ENCODE results near the gene OSBPL7.

Gene OSBPL7

GRCh38 chr17:47830396-47831002 lies 8.9 kb upstream of the OSBPL7 start:
- no peaks in the 10 kb centered on the region for H3K27me3 ChIP-seq (ENCODE audit: insufficient read depth, low read length)
- H3K4me3 ChIP-seq (ENCODE audit: low read length), result peak overlapping the region; percentile 80
- no peak overlapping the region for H2AFZ ChIP-seq (ENCODE audit: low read depth, low read length)
- H3K4me1 ChIP-seq (ENCODE audit: insufficient read depth, low read length), result peaks cover 14% of the 10 kb centered on the region
- H3K9me3 ChIP-seq (ENCODE audit: low read length), result no peaks in the 10 kb centered on the region
- peaks cover 22% of the 10 kb centered on the region for H3K36me3 ChIP-seq (ENCODE audit: insufficient read depth, low read length)

GRCh38 chr17:47829870-47830269 lies 8.3 kb upstream of the OSBPL7 start:
- H3K4me1 ChIP-seq (ENCODE audit: insufficient read depth, low read length), result peaks cover 14% of the 10 kb centered on the region
- no peaks in the 10 kb centered on the region for H3K27me3 ChIP-seq (ENCODE audit: insufficient read depth, low read length)
- no peak overlapping the region for H3K4me3 ChIP-seq (ENCODE audit: low read length)
- H3K9me3 ChIP-seq (ENCODE audit: low read length), result no peaks in the 10 kb centered on the region
- peaks cover 26% of the 10 kb centered on the region for H3K36me3 ChIP-seq (ENCODE audit: insufficient read depth, low read length)
- no peak overlapping the region for H2AFZ ChIP-seq (ENCODE audit: low read depth, low read length)

DNA sequence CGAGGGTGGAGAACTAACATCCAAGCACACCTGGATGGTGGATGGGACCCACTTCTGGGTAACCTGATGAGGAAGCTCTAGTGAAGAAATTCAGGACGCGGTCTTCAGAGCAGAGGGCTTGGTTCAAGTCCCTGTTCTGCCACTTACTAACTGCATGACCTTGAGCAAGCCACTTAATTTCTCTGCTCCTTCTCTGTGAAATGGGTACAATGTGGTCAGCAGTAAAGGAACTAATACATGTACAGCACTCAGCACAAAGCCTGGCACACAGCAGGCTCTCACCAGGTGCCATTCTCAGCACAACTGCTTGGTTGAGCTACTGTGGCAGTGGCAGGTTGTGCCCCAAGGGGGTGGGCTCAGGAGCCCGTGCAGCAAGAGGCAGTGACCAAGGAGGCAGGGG lies 1.9 kb upstream of the OSBPL7 start:
- Histone ChIP-seq H3K4me3 (ENCODE audit: low read length) (no peak overlapping the region), H3K9me3 (ENCODE audit: low read length) (no peaks in the 10 kb centered on the region), H3K36me3 (ENCODE audit: insufficient read depth, low read length) (peaks cover 39% of the 10 kb centered on the region), H3K27me3 (ENCODE audit: insufficient read depth, low read length) (no peaks in the 10 kb centered on the region), H2AFZ (ENCODE audit: low read depth, low read length) (no peak overlapping the region), H3K4me1 (ENCODE audit: insufficient read depth, low read length) (peaks cover 15% of the 10 kb centered on the region)

- Histone ChIP-seq H3K9me3 (ENCODE audit: low read length) (no peaks in the 10 kb centered on the region), H3K4me1 (ENCODE audit: insufficient read depth, low read length) (peaks cover 15% of the 10 kb centered on the region), H3K4me3 (ENCODE audit: low read length) (no peak overlapping the region), H3K36me3 (ENCODE audit: insufficient read depth, low read length) (peaks cover 35% of the 10 kb centered on the region), H2AFZ (ENCODE audit: low read depth, low read length) (no peak overlapping the region), H3K27me3 (ENCODE audit: insufficient read depth, low read length) (no peaks in the 10 kb centered on the region)
Observed at GRCh38 chr17:47822785-47823184, 1.2 kb upstream of the OSBPL7 start.

DNA sequence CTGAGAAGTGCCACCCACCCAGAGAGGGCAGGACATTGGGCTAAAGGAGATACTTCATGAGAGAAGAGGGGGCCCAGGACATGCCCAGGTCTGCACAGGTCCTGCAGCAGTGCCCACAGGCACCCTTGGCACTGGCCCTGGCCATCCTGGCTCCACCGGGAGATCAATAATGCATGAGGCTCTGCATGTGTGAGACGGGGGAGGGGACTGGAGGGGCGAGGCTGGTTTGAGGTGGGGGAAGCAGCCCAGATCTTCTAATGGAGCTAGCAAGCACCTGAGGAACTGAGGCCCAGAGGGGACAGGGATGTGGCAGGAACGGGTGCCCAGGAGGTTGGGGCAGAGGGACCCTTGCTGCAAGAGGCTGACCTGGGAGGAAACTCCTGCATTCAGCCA lies 567 bp downstream of the OSBPL7 start:
- peak overlapping the region; percentile 38 for H2AFZ ChIP-seq (ENCODE audit: low read depth, low read length)
- H3K9me3 ChIP-seq (ENCODE audit: low read length), result no peaks in the 10 kb centered on the region
- no peaks in the 10 kb centered on the region for H3K27me3 ChIP-seq (ENCODE audit: insufficient read depth, low read length)
- H3K4me3 ChIP-seq (ENCODE audit: low read length), result peak overlapping the region; percentile 77
- peaks cover 15% of the 10 kb centered on the region for H3K4me1 ChIP-seq (ENCODE audit: insufficient read depth, low read length)
- H3K36me3 ChIP-seq (ENCODE audit: insufficient read depth, low read length), result peaks cover 29% of the 10 kb centered on the region

- Histone ChIP-seq H3K36me3 (ENCODE audit: insufficient read depth, low read length) (peaks cover 30% of the 10 kb centered on the region), H3K4me1 (ENCODE audit: insufficient read depth, low read length) (peaks cover 15% of the 10 kb centered on the region), H3K9me3 (ENCODE audit: low read length) (no peaks in the 10 kb centered on the region), H3K4me3 (ENCODE audit: low read length) (peak overlapping the region; percentile 77), H3K27me3 (ENCODE audit: insufficient read depth, low read length) (no peaks in the 10 kb centered on the region), H2AFZ (ENCODE audit: low read depth, low read length) (no peak overlapping the region)
Observed at GRCh38 chr17:47820033-47820789, 1.4 kb downstream of the OSBPL7 start.

DNA sequence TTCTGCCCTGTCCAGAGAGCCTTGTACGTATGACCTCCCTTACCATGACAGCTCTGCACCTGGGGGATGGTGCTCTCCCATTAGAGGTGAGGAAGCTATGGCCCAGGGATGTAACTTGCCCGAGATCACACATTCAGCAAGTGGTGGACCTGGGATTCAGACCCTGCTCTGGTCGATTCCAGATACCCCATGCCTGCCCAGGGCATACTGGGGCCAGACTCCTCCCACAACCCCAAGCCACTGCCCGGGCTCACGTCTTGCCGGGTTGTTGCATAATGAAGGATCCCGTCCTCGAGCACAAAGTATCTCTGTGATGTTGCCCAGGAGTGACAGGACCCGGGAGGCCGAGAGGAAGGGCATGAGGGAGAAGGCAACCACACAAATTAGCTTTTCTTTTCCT lies 2.1 kb downstream of the OSBPL7 start:
- H3K4me3 ChIP-seq (ENCODE audit: low read length), result no peak overlapping the region
- no peak overlapping the region for H2AFZ ChIP-seq (ENCODE audit: low read depth, low read length)
- H3K9me3 ChIP-seq (ENCODE audit: low read length), result no peaks in the 10 kb centered on the region
- H3K36me3 ChIP-seq (ENCODE audit: insufficient read depth, low read length), result peaks cover 32% of the 10 kb centered on the region
- H3K27me3 ChIP-seq (ENCODE audit: insufficient read depth, low read length), result no peaks in the 10 kb centered on the region
- H3K4me1 ChIP-seq (ENCODE audit: insufficient read depth, low read length), result peaks cover 15% of the 10 kb centered on the region

GRCh38 chr17:47818002-47818695 lies 3.4 kb downstream of the OSBPL7 start:
- Histone ChIP-seq H2AFZ (ENCODE audit: low read depth, low read length) (no peak overlapping the region), H3K36me3 (ENCODE audit: insufficient read depth, low read length) (peaks cover 19% of the 10 kb centered on the region), H3K4me1 (ENCODE audit: insufficient read depth, low read length) (peaks cover 15% of the 10 kb centered on the region), H3K4me3 (ENCODE audit: low read length) (no peak overlapping the region), H3K9me3 (ENCODE audit: low read length) (no peaks in the 10 kb centered on the region), H3K27me3 (ENCODE audit: insufficient read depth, low read length) (no peaks in the 10 kb centered on the region)

- Histone ChIP-seq H2AFZ (ENCODE audit: low read depth, low read length) (no peak overlapping the region), H3K36me3 (ENCODE audit: insufficient read depth, low read length) (peaks cover 16% of the 10 kb centered on the region), H3K4me1 (ENCODE audit: insufficient read depth, low read length) (peaks cover 12% of the 10 kb centered on the region), H3K27me3 (ENCODE audit: insufficient read depth, low read length) (no peaks in the 10 kb centered on the region), H3K9me3 (ENCODE audit: low read length) (no peaks in the 10 kb centered on the region), H3K4me3 (ENCODE audit: low read length) (no peak overlapping the region)
Observed at GRCh38 chr17:47816947-47817346, 4.6 kb downstream of the OSBPL7 start.

DNA sequence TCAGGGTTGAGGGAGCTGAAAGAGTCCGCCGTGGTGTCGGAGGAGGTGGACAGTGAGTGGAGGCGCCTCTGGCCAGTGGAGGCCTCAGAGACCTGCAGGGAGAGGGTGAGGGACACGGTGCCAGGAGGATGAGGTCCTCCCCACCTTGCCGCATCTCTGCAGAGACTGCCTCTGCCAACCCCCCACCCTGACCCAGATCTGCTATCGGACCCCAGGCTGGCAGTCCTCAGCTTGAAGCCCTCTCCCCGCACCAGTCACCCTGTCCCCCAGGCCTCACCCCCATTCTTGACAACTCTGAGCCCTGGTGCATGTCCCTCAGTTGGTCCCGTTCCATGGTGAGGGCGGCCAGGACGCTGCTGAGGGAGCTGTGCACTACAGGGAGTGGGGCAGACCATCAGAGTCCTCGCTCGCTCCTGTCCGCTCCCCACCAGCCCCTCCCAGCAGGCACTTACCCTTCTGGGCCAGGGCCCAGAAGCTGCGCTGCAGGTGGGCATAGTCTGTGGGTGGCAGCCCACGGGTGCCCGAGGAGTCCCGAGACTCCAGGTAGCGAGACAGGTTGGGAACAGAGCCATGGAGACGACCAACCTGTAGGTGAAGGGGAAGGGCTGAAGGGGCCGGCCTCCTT lies 5.4 kb downstream of the OSBPL7 start:
- Histone ChIP-seq H3K27me3 (ENCODE audit: insufficient read depth, low read length) (no peaks in the 10 kb centered on the region), H3K9me3 (ENCODE audit: low read length) (no peaks in the 10 kb centered on the region), H3K4me1 (ENCODE audit: insufficient read depth, low read length) (peaks cover 8% of the 10 kb centered on the region), H3K36me3 (ENCODE audit: insufficient read depth, low read length) (peaks cover 16% of the 10 kb centered on the region), H3K4me3 (ENCODE audit: low read length) (no peak overlapping the region), H2AFZ (ENCODE audit: low read depth, low read length) (no peak overlapping the region)

- Histone ChIP-seq H3K27me3 (ENCODE audit: insufficient read depth, low read length) (no peaks in the 10 kb centered on the region), H3K4me1 (ENCODE audit: insufficient read depth, low read length) (peaks cover 2% of the 10 kb centered on the region), H3K36me3 (ENCODE audit: insufficient read depth, low read length) (peaks cover 16% of the 10 kb centered on the region), H3K9me3 (ENCODE audit: low read length) (no peaks in the 10 kb centered on the region), H2AFZ (ENCODE audit: low read depth, low read length) (no peak overlapping the region), H3K4me3 (ENCODE audit: low read length) (no peak overlapping the region)
Observed at GRCh38 chr17:47815106-47815918, 6.3 kb downstream of the OSBPL7 start.

GRCh38 chr17:47813512-47814031 lies 8.0 kb downstream of the OSBPL7 start:
- Histone ChIP-seq H3K27me3 (ENCODE audit: insufficient read depth, low read length) (no peaks in the 10 kb centered on the region), H3K4me1 (ENCODE audit: insufficient read depth, low read length) (peaks cover 3% of the 10 kb centered on the region), H3K9me3 (ENCODE audit: low read length) (no peaks in the 10 kb centered on the region), H3K4me3 (ENCODE audit: low read length) (no peak overlapping the region), H2AFZ (ENCODE audit: low read depth, low read length) (no peak overlapping the region), H3K36me3 (ENCODE audit: insufficient read depth, low read length) (peaks cover 21% of the 10 kb centered on the region)
